ENCODE results near the gene DAND5. TPM values are rescaled to one million over a fixed set of nuclear protein-coding genes. Genes with fewer than 3 reads are reported as not detected.

Gene DAND5
- polyA plus RNA-seq, 3 donors, result 0.07 to 0.18 TPM; not detected in 1

- DNase-seq (ENCODE audit: extremely low read depth in 1 of 11, low read depth in 9 of 11, low spot score in 4 of 11), result no peak
Measured at GRCh38 chr19:13002166-13002898, 33.0 kb downstream of the DAND5 start.

GRCh38 chr19:13003081-13003480 is 33.7 kb downstream of the DAND5 start:
- DNase-seq (ENCODE audit: extremely low read depth in 1 of 11, low read depth in 9 of 11, low spot score in 4 of 11), result no peak

- no peak for DNase-seq (ENCODE audit: extremely low read depth in 1 of 11, low read depth in 9 of 11, low spot score in 4 of 11)
Measured at GRCh38 chr19:13004273-13004672, 34.9 kb downstream of the DAND5 start.

GRCh38 chr19:13005253-13005652 is 35.9 kb downstream of the DAND5 start:
- no peak for DNase-seq (ENCODE audit: extremely low read depth in 1 of 11, low read depth in 9 of 11, low spot score in 4 of 11)

GRCh38 chr19:13005861-13006370 is 36.5 kb downstream of the DAND5 start:
- no peak for DNase-seq (ENCODE audit: extremely low read depth in 1 of 11, low read depth in 9 of 11, low spot score in 4 of 11)

- no peak for DNase-seq (ENCODE audit: extremely low read depth in 1 of 11, low read depth in 9 of 11, low spot score in 4 of 11)
Measured at GRCh38 chr19:13006431-13007281, 37.3 kb downstream of the DAND5 start.

GRCh38 chr19:13007292-13008045 is 38.1 kb downstream of the DAND5 start:
- no peak for DNase-seq (ENCODE audit: extremely low read depth in 1 of 11, low read depth in 9 of 11, low spot score in 4 of 11)

- DNase-seq (ENCODE audit: extremely low read depth in 1 of 11, low read depth in 9 of 11, low spot score in 4 of 11), result no peak
Measured at GRCh38 chr19:13008926-13009787, 39.8 kb downstream of the DAND5 start.

- DNase-seq (ENCODE audit: extremely low read depth in 1 of 11, low read depth in 9 of 11, low spot score in 4 of 11), result no peak
Measured at GRCh38 chr19:13010038-13010991, 40.9 kb downstream of the DAND5 start.

- DNase-seq (ENCODE audit: extremely low read depth in 1 of 11, low read depth in 9 of 11, low spot score in 4 of 11), result no peak
Measured at GRCh38 chr19:13010992-13011652, 41.7 kb downstream of the DAND5 start.

- DNase-seq (ENCODE audit: extremely low read depth in 1 of 11, low read depth in 9 of 11, low spot score in 4 of 11), result no peak
Measured at GRCh38 chr19:13011653-13012389, 42.4 kb downstream of the DAND5 start.

GRCh38 chr19:13012390-13012689 is 43.0 kb downstream of the DAND5 start:
- no peak for DNase-seq (ENCODE audit: extremely low read depth in 1 of 11, low read depth in 9 of 11, low spot score in 4 of 11)

GRCh38 chr19:13012690-13013608 is 43.6 kb downstream of the DAND5 start:
- no peak for DNase-seq (ENCODE audit: extremely low read depth in 1 of 11, low read depth in 9 of 11, low spot score in 4 of 11)

GRCh38 chr19:13013649-13014048 is 44.3 kb downstream of the DAND5 start:
- no peak for DNase-seq (ENCODE audit: extremely low read depth in 1 of 11, low read depth in 9 of 11, low spot score in 4 of 11)

- no peak for DNase-seq (ENCODE audit: extremely low read depth in 1 of 11, low read depth in 9 of 11, low spot score in 4 of 11)
Measured at GRCh38 chr19:13014101-13014920, 44.9 kb downstream of the DAND5 start.
